Amniotic stem cell (primary cell): ENCODE results near the gene TRIO.

Experiments used
- DNase-seq: peaks from one replicate; lab custom pipeline; 2025; lab: John Stamatoyannopoulos, UW

The TRIO gene

DNA sequence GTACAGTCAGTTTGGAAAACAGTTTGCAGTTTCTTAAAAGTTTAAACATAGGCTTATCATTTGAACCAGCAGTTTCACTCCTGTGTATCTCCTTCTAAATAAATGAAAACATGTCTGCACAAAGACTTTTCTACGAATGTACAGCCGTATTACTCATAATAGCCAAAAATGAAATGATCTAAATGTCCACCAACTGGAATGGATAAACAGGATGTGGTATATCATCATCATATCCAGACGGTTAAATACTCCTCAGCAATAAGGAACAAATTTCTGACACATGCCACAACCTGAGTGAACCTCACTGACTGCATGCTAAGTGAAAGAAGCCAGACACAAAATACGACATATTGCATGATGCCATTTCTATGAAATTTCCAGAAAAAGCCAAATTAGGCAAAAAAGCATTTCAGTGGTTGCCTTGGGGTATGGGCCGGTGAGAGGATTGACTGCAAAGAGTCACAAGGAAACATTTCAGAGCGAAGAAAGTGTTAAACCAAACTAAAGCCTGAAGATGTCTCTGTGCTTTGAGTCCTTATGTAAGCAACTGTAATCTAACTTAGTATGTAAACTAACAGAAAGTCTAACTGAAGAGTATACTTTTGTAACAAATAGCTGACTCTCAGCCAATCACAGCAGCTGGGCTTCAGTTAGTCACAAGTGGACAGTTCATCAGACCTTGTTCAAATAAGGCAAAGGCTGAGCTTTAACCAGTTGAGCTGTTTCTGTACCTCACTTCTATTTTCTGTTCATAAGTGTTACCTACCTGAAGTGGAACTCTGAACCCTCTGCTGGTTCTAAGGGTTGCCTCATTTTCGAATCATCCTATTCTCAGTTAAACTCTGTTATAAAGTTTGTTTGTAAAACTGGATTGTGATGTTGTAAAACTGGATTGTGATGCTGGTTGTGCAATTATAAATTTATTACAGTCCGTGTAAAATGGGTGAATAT is 65.2 kb downstream of the TRIO start:
- no peak for DNase-seq

DNA sequence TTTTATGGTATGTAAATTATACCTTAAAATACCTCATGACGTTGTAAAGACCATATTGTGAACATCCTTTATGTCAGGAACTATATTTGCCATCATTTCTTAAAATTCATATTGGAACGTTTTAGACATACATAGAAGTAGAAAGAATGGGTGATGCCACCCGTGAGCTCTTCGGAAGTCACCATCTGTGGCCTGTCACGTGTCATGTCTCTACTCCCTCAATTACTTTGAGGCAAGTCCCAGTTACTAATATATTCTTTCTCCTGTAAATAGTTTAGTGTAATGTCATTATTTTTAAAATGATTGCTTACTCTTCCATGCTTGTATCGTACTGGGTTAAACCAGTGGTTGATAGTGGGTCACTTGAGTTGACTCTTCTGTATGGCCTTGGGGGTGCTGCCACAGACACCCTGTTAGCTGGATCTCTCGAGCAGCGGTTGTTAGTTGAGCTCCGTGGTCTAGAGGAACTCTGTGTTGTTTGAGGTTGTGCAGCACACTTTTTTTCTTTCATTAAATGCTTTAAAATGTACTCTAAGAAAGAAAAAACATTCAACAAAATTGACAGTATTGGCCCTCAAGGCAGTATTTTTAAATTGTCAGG is 66.2 kb downstream of the TRIO start:
- DNase-seq: no peak

DNA sequence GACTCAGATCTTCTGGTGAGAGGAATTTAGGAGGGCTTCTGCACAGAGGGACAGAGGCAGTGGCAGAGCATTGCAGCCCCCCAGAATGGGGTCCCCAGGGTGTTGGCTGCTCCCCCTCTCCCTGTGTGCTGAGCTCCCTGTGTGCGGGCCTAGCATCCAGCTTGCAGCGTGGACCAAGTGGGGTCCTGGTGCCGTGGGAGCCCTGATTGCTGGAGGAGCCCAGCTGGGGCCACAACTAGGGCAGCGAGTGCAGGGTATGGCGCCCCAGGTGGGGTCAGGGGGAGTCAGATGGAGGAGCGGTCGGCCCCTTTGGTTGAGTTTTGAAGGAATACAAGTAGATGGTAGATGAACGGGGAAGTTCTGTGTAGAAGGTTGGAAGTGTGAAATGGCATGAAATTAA is 66.7 kb downstream of the TRIO start:
- DNase-seq: no peak

GRCh38 chr5:14210729-14211128 is 67.6 kb downstream of the TRIO start:
- DNase-seq: no peak

GRCh38 chr5:14211818-14212803 is 69.0 kb downstream of the TRIO start:
- DNase-seq: no peak

DNA sequence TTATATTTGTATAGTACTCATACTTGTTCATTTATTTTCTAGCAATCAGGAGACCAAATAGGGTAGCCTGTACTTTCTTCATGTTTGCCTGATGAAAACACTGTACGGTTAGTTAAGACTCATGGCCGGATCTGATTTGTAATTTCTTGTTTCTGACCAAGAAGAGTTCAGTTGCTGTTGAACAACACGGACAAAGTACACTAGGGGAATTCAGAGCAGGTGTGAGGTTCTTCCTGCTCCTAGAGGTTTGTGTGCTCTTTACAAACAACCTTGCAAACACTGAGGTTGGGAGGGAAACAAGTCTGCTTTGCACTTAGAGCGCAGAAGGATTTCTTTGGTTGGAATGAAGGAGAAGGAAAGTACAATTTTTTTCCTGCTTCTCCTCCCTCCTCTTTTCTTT is 69.7 kb downstream of the TRIO start:
- no peak for DNase-seq

DNA sequence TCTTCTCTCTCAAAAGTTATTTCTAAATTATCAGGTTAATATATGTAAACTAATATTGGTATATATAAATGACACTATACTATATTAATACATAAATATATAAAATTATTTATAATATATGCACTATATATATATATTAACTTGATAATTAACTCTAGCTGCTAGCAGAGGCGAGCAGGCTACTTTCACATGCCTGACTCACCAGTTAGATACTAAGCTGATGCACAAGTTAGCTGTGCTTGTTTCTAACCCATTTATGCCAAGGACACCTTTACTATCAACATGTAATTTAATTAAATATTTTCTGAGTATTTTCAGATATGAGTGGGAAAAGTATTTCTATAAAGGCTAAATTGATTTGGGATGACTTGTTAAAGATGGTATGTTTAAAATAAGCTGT is 70.1 kb downstream of the TRIO start:
- DNase-seq: no peak

GRCh38 chr5:14213813-14214585 is 70.9 kb downstream of the TRIO start:
- DNase-seq: no peak

GRCh38 chr5:14215901-14216300 is 72.8 kb downstream of the TRIO start:
- DNase-seq: no peak

DNA sequence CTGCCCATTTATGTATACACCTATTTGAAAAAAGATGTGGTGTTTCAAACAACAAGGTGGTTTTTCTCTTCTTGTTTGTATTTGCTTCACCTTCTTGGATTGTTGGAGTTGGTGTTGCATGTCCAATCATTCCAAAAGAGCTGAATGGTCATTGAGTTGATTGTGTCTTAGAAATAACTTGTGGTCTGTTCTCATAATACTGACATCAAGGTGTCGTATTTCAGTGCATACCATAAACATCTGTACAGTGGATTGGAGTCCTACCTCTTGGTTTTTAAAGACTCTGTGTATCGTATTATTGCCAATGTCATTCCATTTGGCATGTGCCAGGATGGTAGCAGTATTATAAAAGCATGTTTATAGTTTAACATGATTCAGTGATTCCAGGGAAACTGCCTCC is 73.2 kb downstream of the TRIO start:
- no peak for DNase-seq

DNA sequence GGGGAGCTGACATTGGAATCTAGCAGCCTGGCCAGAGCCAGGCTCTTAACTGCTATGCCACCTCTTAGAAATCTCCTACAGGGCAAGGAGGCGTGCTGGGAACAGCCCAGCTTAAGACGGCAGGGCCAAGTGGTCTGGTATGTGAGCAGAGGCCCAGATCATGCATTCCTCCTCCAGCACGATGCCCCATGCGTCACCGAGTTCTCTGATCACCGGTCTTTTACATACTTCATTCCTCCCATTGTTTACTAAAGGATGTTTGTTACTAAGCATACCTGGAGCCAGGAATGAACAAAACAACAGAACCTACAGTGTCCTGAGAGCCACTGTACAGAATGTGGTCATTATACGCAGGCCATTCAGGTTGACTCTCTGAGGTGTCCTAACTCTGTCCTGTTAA is 73.8 kb downstream of the TRIO start:
- DNase-seq: no peak

DNA sequence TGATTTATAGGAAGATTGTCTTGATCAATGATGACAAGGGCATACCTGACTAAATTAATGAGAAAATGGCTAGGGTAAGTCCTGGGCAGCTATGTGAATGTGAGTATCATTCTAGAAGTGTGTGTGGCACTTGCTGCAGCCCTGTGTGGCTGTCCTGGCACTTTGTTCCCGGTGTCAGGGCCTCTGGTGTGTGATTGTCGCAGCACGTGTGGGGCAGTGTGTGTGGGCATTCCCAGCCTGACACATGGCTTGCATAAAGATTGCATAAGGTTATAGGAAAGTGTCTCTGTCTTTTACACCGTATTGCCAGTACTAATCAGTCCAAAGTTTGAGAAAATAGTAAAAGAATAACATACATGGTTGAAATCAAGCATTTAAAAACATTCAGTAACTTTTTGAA is 74.4 kb downstream of the TRIO start:
- DNase-seq: no peak

DNA sequence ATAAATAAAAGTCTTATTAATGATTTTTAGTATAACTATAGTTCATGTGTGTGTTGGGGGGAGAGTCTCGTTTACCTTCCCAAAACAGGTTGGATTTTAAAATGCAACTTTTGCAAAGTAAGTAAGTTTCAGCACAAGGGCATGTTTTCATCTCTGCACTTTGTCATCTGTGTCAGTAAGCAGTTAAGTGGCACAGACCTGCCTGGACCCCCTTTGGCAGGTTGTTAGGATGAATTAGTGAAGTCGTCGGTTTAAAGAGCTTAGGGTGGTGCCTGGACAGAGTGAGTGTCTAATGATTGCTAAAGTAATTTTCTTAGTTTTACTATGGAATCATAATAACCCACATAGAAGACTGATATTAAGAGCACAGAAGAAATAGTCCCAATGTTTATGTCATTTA is 74.9 kb downstream of the TRIO start:
- DNase-seq: no peak

DNA sequence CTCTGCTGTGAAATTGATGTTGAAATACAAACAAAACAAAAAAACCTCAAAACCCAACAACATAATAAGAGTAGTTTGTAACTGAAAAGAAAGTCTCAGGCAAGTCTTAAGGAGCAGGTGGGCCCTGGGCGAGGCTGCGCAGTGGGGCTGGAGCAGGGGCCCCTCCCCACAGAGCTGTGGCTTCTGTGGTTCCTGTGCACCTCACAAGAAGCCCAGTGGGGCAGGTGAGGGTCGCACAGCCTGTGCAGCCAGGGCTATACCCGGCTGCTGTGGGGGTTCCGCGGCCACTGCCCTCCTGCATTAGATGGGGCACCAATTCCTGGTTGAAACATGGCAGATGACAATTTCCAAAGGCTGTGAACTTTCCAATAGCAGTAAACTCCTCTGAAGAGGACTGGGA is 75.3 kb downstream of the TRIO start:
- DNase-seq: no peak

DNA sequence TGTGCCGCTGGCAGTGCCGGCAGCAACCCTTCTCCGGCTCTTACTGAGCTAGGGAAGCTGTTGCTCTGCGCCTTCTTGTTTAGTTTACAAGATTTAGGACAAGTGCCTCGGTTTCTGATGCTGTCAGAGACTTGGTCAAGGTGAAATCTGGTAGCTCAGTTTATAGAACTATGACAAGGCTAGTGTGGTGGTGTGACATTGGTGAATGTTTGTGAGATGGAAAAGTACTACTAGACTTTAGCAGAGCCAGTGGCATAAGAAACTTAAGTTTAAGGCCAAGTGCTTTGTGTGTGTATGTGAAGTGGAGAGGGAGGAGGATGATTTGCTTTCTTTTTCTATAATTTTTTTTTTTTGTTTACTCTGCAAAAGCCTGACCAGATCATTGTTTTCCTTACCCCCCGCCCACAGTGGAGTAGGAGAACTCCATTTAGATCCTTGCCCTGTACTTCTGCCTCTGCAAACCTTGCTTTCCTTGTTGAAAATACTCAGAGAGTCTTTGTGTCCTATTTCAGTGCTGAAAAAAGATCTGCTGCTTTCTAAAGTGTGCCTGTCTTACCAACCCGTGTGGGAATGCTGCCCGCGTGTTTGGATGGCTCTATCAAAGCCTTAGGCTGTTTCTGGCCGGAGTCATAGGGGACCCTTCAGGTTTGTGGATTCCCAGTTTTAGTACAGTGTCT is 75.9 kb downstream of the TRIO start:
- no peak for DNase-seq

GRCh38 chr5:14219800-14220512 is 76.8 kb downstream of the TRIO start:
- DNase-seq: no peak

DNA sequence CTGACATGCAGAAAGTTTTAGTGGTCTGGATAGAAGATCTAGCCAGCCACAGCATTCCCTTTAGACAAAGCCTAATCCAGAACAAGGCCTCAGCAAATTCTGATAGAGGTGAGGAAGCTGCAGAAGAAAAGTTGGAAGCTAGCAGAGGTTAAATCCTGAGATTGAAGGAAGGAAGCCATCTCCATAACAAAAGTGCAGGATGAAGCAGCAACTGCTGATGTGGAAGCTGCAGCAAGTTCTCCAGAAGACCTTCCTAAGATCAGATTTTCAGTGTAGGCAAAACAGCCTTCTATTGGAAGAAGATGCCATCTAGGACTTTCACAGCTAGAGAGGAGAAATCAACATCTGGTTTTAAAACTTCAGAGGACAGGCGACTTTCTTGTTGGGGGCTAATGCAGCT is 77.5 kb downstream of the TRIO start:
- no peak for DNase-seq

DNA sequence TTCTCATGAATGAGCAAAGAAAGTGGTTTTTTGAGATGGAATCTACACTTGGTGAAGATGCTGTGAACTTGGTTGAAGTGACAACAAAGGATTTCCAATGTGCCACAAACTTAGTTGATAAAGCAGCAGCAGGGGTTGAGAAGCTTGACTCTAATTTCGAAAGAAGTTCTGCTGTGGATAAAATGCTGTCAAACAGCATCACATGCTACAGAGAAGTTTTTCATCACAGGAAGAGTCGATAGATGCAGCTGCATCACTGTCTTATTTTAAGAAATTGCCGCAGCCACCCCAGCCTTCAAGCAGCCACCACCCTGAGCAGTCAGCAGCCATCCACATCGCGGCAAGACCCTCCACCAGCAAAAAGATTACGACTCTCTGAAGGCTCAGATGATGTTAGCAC is 78.6 kb downstream of the TRIO start:
- DNase-seq: no peak

GRCh38 chr5:14222206-14222605 is 79.1 kb downstream of the TRIO start:
- DNase-seq: no peak

- no peak for DNase-seq
Measured at GRCh38 chr5:14223372-14223771, 80.2 kb downstream of the TRIO start.
